ENCODE measurements around the gene CHCT1.
"Not testable (repeated sequence)": the region's sequence is repeated elsewhere in the genome, so short reads cannot be mapped to it uniquely, and the experiment has no call there.

The CHCT1 gene

GRCh38 chr17:60398227-60398959 is 23.9 kb upstream of the CHCT1 start:
- DNase-seq (ENCODE audit: low spot score) = peak; percentile 66

DNA sequence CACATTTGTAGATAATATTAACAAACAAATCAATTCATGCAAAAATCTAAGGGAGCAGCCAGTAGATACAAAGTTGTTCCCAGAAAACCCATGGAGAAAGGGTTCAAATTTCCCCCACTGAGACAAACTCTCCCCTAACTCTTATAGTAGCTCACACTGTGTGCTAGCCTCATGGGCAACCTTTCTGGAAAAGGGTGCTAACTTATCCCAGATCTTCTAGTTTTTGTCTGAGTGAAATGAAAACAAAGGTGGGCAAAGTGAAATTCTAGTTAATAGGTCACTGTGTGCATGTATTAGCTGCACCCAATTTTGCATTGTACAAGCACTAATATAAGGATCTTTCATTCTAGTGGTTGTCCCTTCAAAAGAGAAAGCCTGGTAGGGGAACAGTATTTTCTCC is 20.5 kb upstream of the CHCT1 start:
- DNase-seq (ENCODE audit: low spot score) = no peak

GRCh38 chr17:60403523-60403810 is 18.8 kb upstream of the CHCT1 start:
- no peak for DNase-seq (ENCODE audit: low spot score)

GRCh38 chr17:60403962-60404361 is 18.3 kb upstream of the CHCT1 start:
- DNase-seq (ENCODE audit: low spot score) = no peak

GRCh38 chr17:60406887-60407286 is 15.4 kb upstream of the CHCT1 start:
- DNase-seq (ENCODE audit: low spot score) = no peak

DNA sequence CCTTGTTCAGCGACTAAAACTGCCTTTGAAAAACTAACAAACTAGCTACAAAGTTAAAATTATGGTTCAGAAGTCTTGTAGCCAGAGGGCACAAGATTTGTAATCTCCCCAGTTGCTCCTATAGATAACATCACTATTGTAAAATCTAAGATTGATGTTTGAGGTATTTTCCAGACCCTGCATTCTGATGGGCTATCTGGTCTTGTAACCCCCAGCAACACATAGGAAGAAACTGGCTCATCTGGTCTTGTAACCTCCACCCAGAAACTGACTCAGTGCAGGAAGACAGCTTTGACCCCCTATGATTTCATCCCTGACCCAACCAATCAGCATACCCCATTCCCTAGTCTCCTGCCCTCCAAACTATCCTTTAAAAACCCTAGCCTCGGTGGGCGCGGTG is 12.3 kb upstream of the CHCT1 start:
- no peak for DNase-seq (ENCODE audit: low spot score)

DNA sequence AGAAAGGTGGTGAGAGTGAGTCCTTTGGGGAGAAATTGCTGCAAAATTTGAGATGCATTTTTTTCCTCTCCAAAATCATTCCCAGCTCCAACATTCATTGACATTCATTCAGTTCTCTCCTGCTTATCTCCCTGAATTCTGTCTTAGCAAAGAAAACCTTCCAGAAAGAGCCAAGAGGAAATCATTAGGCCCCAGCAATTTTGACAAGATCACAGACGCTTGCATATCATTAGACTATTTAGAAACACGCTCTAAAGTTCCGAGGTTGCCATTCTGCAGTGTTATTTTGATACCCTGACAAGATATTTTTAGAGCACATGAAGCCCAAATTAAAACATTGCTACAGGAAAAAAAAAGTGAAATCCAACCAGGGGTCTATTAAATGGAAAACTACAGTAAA is 9.6 kb upstream of the CHCT1 start:
- DNase-seq (ENCODE audit: low spot score) = no peak

DNA sequence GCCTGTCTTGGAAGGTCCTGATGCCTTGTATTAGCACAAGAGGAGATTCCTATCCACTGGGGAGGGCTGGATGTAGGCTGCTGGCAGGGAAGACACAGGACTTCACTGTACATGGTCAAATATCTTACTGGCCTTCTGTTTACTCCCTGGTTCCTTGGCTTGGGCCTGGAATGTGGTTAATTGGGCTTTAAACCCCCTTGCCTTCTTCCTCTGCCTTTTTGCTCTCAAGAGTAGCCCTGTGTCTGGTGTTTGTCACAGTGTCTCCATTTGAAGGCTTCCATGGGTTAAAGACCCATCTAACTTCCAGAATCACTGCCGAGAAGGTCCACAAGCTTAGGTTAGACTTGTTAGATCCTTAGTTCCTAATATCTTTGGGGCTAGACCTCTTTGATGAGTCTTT is 7.1 kb upstream of the CHCT1 start:
- no peak for DNase-seq (ENCODE audit: low spot score)

GRCh38 chr17:60416368-60416925 is 5.8 kb upstream of the CHCT1 start:
- DNase-seq (ENCODE audit: low spot score) = peak; percentile 97

DNA sequence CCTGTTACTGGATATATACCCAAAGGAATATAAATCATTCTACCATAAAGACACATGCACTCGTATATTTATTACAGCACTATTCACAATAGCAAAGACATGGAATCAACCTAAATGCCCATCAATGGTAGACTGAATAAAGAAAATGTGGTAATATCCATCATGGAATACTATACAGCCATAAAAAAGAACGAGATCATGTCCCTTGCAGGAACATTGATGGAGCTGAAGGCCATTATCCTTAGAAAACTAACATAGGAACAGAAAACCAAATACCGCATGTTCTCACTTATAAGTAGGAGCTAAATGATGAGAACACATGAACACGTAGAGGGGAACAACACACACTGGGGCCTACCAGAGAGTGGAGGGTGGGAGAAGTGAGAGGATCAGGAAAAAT is 3.3 kb upstream of the CHCT1 start:
- not testable (repeated sequence) for DNase-seq (ENCODE audit: low spot score)

- DNase-seq (ENCODE audit: low spot score) = not testable (repeated sequence)
Measured at GRCh38 chr17:60419875-60420274, 2.4 kb upstream of the CHCT1 start.

DNA sequence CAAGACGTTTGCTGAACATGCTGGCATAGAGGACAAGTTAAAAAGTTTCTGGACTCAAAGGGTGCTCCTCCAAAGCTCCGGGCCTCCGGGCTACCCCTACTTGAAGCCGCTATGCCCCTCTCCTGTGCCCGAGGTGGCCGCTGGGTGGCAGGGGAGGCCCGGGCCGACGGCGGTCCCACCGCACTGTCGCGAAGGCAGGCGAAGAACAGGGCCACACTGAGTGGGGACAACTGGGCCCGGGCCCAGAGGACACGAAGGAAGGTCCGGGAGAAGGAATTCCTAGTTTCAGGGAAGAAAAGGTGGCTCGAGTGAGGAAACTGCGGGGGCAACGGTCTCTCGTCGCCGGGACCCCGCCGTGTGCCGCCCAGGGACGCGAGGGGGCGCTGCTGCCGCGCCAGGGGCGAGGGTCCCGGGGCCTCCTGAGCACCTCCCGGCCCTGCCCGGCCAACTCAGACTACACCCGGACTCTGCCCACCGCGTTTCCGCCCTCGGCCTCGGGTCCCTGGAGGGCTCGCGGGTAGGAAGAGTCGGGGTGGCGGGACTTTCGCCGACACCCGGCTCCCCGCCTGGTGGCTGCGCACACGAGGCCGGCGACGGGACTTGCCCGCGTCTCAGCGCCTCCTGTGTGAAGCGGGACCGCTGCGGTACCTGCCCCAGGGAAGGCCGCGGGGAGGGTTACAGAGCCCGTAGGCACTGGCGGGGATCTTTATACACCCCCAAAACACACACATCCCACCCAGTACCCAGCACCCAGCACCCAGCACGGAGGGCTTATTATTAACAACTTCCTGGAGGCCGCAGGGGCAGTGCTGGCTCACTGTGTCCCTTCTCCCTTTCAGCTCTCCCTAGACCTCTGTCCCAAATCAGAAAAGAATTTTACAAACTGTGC is 772 bp upstream of the CHCT1 start:
- DNase-seq (ENCODE audit: low spot score) = peak; percentile 67

DNA sequence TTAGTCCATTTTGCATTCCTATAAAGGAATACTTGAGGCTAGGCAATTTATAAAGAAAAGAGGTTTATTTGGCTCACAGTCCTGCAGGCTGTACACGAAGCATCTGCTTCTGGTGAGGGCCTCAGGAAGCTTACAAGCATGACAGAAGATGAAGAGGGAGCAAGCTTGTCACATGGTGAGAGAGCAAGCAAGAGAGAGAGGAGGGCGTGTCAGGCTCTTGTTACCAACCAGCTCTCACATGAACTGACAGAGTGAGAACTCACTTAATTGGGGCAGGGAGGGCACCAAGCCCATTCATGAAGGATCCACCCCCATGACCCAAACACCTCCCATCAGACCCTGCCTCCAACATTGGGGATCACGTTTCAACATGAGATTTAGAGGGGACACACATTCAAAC is 1.6 kb downstream of the CHCT1 start:
- DNase-seq (ENCODE audit: low spot score) = no peak

DNA sequence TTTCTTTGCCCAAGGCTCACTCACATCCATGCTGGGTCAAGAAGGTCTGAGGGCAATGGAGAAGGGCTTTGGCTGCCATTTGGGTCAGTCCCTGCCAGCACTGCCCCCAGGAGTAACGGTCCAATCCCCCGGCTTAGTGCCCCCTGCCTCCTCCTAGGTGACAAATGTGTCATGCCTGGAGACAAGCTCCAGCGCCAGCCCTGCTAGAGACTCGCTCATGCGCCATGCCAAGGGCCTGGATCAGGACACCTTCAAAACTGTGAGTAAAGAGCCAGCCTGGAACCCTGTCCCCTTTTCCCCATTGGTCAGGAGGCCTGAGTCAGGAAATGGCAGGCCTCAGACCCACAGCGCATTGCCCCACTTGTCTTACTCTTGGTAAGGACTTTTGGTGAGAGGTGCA is 3.3 kb downstream of the CHCT1 start:
- DNase-seq (ENCODE audit: low spot score) = no peak

DNA sequence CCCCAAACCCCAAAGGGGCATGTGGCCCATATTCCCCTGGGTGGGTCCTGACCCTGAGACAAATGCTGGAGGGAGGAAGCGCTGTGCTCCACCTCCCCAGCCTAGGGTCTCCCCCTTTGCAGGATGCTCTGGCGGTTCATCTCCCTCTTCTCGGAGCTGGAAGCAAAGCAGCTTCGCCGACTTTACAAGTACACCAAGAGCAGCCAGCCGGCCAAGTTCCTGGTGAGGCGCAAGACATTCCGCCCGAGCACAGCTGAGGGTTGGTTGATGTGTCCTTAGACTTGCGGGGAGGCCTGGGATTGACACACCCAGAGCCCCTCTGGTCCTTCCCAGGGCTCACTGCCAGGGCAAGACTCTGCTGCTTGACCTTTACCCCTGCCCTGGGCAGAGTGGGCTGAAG is 4.3 kb downstream of the CHCT1 start:
- no peak for DNase-seq (ENCODE audit: low spot score)

GRCh38 chr17:60428491-60428890 is 6.2 kb downstream of the CHCT1 start:
- not testable (repeated sequence) for DNase-seq (ENCODE audit: low spot score)

DNA sequence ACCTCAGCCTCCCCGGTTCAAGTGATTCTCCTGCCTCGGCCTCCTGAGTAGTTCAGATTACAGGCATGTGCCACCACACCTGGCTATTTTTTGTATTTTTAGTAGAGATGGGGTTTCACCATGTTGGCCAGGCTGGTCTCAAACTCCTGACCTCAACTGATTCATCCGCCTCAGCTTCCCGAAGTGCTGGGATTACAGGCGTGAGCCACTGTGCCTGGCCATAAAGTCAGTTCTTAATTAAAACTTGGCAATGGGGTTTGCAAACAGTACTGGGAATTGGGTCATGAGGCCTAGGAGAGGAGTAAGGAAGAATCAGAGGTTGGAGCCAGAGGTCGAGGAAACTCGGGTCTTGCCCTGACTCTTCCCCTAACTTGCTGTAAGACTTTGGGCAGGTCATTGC is 8.3 kb downstream of the CHCT1 start:
- not testable (repeated sequence) for DNase-seq (ENCODE audit: low spot score)

DNA sequence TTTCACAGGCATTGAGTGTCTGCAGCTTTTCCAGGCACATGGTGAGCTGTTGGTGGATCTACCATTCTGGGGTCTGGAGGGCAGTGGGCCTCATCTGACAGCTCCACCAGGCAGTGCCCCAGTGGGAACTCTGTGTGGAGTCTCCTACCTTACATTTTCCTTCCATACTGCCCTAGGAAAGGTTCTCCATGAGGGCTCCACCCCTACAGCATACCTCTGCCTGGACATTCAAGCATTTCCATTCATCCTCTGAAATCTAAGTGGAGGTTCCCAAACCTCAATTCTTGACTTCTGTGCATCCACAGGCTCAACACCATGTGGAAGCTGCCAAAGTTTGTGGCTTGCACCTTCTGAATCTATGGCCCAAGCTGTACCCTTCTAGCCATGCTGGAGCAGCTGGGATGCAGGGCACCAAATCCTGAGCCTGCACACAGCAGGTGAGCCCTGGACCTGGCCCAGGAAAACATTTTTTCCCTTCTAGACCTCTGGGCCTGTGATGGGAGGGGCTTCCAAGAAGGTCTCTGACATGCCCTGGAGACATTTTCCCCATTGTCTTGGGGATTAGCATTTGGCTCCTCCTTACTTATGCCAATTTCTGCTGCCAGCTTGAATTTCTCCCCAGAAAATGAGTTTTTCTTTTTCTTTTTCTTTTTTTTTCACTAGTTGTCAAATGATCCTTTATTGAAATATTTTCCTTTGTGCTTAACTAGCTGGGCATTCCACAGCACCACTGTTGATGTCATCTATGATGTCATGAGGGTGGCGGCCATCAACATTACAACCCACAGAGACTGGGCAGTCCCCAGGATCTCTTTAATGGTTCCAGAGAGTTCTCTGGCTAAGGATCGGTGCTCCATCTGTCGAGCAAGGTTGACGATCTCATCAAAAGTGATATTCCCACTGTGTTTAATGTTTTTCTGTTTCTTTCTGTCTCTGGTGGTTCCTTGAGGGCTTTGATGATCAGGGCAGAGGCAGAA is 11.0 kb downstream of the CHCT1 start:
- not testable (repeated sequence) for DNase-seq (ENCODE audit: low spot score)

DNA sequence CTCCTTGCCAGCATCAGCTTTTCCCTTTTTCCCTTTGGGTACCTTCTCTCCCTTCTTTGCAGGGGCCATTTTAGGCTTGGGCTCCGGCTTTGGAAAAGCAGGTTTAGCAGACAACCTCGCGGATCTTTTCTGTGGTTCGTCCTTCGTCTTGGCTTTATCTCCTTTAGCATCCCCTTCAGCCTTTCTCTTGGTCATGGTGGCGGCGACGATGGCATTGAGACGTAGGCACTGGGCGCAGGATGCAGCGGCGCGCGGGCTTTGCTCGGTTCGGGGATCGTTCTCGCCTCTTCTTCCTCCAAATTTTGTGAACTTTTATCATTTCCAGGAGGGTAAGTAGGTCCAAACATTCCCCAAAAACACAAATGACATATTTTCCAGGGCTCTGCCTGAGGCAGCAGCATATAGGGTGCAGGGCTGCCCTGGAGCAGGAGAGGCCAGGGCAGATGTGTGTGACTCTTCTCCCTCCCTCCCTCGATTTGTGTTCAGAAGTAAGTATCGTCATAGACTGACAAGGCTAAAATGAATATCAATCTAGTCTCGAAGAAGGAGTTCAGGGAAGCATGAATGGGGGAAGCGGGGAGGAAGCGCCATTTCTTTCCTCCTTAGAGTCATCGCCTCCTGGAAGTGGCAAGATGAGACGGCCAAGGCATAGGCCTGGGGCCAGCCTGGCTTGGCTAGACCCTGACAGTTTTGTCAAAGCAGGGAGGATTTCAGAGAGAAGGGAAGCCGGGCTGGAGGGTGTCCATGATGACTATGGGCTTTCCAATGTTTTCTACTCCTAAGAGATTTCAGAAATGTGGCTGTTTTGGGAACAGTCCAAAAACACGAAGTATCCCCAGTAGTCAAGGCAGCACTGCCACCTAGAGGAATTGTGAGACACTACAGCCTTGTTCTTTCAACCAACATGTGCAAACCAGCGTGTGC is 13.2 kb downstream of the CHCT1 start:
- DNase-seq (ENCODE audit: low spot score) = peak; percentile 97

DNA sequence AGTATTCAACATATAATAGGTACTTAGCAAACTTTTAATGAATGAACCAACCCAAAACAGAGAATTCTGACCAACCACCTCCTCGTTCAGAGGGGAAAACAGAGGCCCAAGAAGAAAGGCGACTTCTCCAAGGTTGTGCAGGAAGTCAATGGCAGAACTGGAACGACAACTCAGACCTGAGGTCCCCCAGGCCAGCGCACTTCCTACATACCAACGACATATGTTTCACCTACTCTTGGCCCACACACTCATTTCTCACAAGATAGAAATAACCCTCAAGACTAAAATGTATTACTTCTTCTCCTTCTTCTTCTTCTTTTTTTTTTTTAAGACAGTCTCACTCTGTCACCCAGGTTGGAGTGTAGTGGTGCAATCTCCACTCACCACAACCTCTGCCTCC is 14.4 kb downstream of the CHCT1 start:
- no peak for DNase-seq (ENCODE audit: low spot score)

DNA sequence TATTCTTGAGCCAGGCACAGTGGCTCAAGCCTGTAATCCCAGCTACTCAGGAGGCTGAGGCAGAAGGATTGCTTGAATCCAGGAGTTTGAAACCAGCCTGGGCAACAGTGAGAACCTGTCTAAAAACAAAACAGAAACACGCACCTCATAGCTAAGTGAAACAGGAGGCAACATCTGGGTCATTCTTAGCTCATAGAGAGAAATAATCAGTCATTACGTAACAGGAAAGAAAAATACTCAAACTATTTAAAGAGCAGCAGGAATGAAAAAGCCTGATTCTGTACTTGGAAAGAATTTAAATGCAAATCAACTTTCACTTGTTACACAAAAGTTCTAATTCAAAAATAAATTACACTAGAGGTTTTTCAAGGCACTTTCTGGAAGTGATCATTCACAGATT is 17.2 kb downstream of the CHCT1 start:
- no peak for DNase-seq (ENCODE audit: low spot score)

Data from pons (tissue), 1 donor.